GM12878 (cell line): ENCODE results near the gene BNIP3. TPM values are rescaled to one million over a fixed set of nuclear protein-coding genes. Genes with fewer than 3 reads are reported as not detected.
A peak's percentile ranks its signal among the peaks of the same experiment; 100 is the strongest.

ENCODE experiments used
- ATAC-seq: fragments of 200-7000 bp; cut with Tn5 transposase; 3 replicates; pipeline ENCODE4 v1.9.1; 2020; ENCODE audit warnings: mild to moderate bottlenecking, moderate library complexity
- BruUV-seq: library from RNA; stranded (reverse); fragments of 400-500 nt; replicated peaks from 2 replicates; lab custom pipeline; 2021; lab: Mats Ljungman, UMichigan
- CTCF ChIA-PET: fragments of 300-600 bp; sonication (Branson Sonifier 250); formaldehyde crosslinking; extraction: SDS; loops from one replicate; lab custom pipeline; 2021; ENCODE audit warnings: inconsistent platforms; lab: Yijun Ruan, JAX
- POLR2A ChIA-PET: fragments of 350-600 bp; formaldehyde crosslinking; extraction: SDS; loops from one replicate; lab custom pipeline; 2021; ENCODE audit warnings: inconsistent platforms; lab: Charles Lee
- RAD21 ChIA-PET: fragments of 300-600 bp; sonication (Branson Sonifier 250); formaldehyde crosslinking; loops from one replicate; lab custom pipeline; 2023; ENCODE audit warnings: antibody characterized with exemption; ENCODE audit not compliant: unreplicated experiment; lab: Charles Lee
- SMC1A ChIA-PET: fragments of 300-600 bp; sonication (Branson Sonifier 250); formaldehyde crosslinking; loops from one replicate; lab custom pipeline; 2023; ENCODE audit not compliant: unreplicated experiment, uncharacterized antibody; lab: Charles Lee
- DNase-seq: peaks from one replicate; pipeline ENCODE4 v3.0.0-alpha.2; 2011; ENCODE audit warnings: low read depth, low spot score
- FAIRE-seq: peaks from 3 replicates; lab custom pipeline; 2011; peaks lifted over from hg19 to GRCh38; lab: Jason Lieb, UNC
- H2AFZ ChIP-seq: 2 replicates; pipeline ENCODE4 v1.6.0; 2011; ENCODE audit warnings: low read depth, low read length, control low read depth; ENCODE audit not compliant: control insufficient read depth
- H3K27ac ChIP-seq: 2 replicates; pipeline ENCODE4 v1.5.1; 2011; ENCODE audit warnings: control low read depth; ENCODE audit not compliant: control insufficient read depth, insufficient read depth
- H3K27me3 ChIP-seq, 2 experiments: replicated peaks in 1 of 2; 2 replicates each; pipeline versions ENCODE4 v1.6.0 to v1.6.1; 2011; ENCODE audit warnings: low read length in 1 of 2; ENCODE audit not compliant: control insufficient read depth in 2 of 2, insufficient read depth in 2 of 2
- H3K36me3 ChIP-seq, 2 experiments: 2 replicates each; pipeline ENCODE4 v1.5.1; 2011; ENCODE audit warnings: low read length in 1 of 2; ENCODE audit not compliant: control insufficient read depth in 2 of 2, insufficient read depth in 2 of 2
- H3K4me1 ChIP-seq: 2 replicates; pipeline ENCODE4 v1.6.1; 2011; ENCODE audit warnings: mild to moderate bottlenecking, low read length, moderate library complexity, mixed read lengths; ENCODE audit not compliant: control insufficient read depth, insufficient read depth
- H3K4me2 ChIP-seq: 2 replicates; pipeline ENCODE4 v1.6.0; 2011; ENCODE audit warnings: control low read depth; ENCODE audit not compliant: control insufficient read depth, insufficient read depth
- H3K4me3 ChIP-seq: fragments of 200-600 bp; sonication (generic); 2 replicates; pipeline ENCODE4 v1.5.1; 2016
- H3K79me2 ChIP-seq: 2 replicates; pipeline ENCODE4 v1.6.0; 2011; ENCODE audit warnings: low read length; ENCODE audit not compliant: control insufficient read depth, insufficient read depth
- H3K9ac ChIP-seq: 2 replicates; pipeline ENCODE4 v1.8.0; 2011; ENCODE audit warnings: low read length, control low read depth, mixed read lengths; ENCODE audit not compliant: control insufficient read depth, insufficient read depth
- H3K9me3 ChIP-seq: replicated peaks from 3 replicates; pipeline ENCODE4 v1.5.1; 2011; ENCODE audit warnings: mild to moderate bottlenecking, low read length; ENCODE audit not compliant: control insufficient read depth, insufficient read depth
- H4K20me1 ChIP-seq: 2 replicates; pipeline ENCODE4 v1.6.0; 2011; ENCODE audit not compliant: control insufficient read depth, insufficient read depth
- HDAC6 ChIP-seq: fragments of 200-600 bp; sonication (generic); IDR thresholded peaks from one replicate; pipeline ENCODE4 v1.8.0; 2017; ENCODE audit warnings: antibody characterized with exemption; ENCODE audit not compliant: unreplicated experiment
- KDM1A ChIP-seq: fragments of 200-600 bp; sonication (generic); IDR thresholded peaks from 2 replicates; pipeline ENCODE4 v1.6.1; 2016; ENCODE audit warnings: borderline replicate concordance
- MLLT1 ChIP-seq: fragments of 450-650 bp; IDR thresholded peaks from 2 replicates; pipeline ENCODE4 v1.6.1; 2016; ENCODE audit warnings: mild to moderate bottlenecking
- NBN ChIP-seq: fragments of 450-650 bp; IDR thresholded peaks from 2 replicates; pipeline ENCODE4 v1.6.1; 2016
- NFYA ChIP-seq: IDR thresholded peaks from 2 replicates; pipeline ENCODE4 v1.6.1; 2011; ENCODE audit warnings: low read depth, mild to moderate bottlenecking, low read length, improper control_type of control experiment, borderline replicate concordance
- PAX8 ChIP-seq: fragments of 450-650 bp; IDR thresholded peaks from 2 replicates; pipeline ENCODE4 v1.6.1; 2017; ENCODE audit warnings: mild to moderate bottlenecking, moderate library complexity
- POLR2A ChIP-seq: IDR thresholded peaks from 2 replicates; pipeline ENCODE4 v1.6.1; 2011; ENCODE audit warnings: low read depth, mild to moderate bottlenecking, low read length
- SIX5 ChIP-seq: IDR thresholded peaks from 2 replicates; pipeline ENCODE4 v1.6.1; 2011; ENCODE audit warnings: mild to moderate bottlenecking, low read depth, low read length, moderate library complexity; ENCODE audit not compliant: severe bottlenecking
- SMAD1 ChIP-seq: fragments of 450-650 bp; IDR thresholded peaks from 2 replicates; pipeline ENCODE4 v1.6.1; 2018; ENCODE audit warnings: mild to moderate bottlenecking, low read depth; ENCODE audit not compliant: partially characterized antibody
- TCF7 ChIP-seq: IDR thresholded peaks from 2 replicates; pipeline ENCODE4 v1.6.1; 2014; ENCODE audit warnings: antibody characterized with exemption, borderline replicate concordance
- ZBTB33 ChIP-seq: fragments of 450-650 bp; IDR thresholded peaks from 2 replicates; pipeline ENCODE4 v1.6.1; 2017; ENCODE audit warnings: mild to moderate bottlenecking
- WGBS: methylation state at CpG from one replicate; pipeline ENCODE4 v1.1.6; 2016; ENCODE audit warnings: low lambda C conversion rate; ENCODE audit not compliant: insufficient replicate concordance, insufficient coverage; ENCODE audit errors: missing lambda C conversion rate; 5-methylcytosine and 5-hydroxymethylcytosine counted together
- in situ Hi-C: fragments of 300-500 bp; cut with MboI; formaldehyde crosslinking; loops from 9 replicates; pipeline ENCODE4 v1.14.3; 2018; ENCODE audit warnings: mixed read lengths
- intact Hi-C: fragments of 100-400 bp; cut with micrococcal nuclease; formaldehyde crosslinking; loops from one replicate; pipeline ENCODE4 v1.14.2; 2022; ENCODE audit not compliant: unreplicated experiment
- polyA plus RNA-seq, 11 experiments: library from polyadenylated mRNA; depleted of rRNA in 4 of 11; unstranded in 6 of 11; stranded (reverse) in 5 of 11; fragments of >200 nt; fragmentation: Nextera tagmentation in 4 of 11; fragmentation: Illumina TruSeq in 1 of 11; extraction: Ambion mirVana in 4 of 11; extraction: Trizol in 1 of 11; gene quantifications; 1 replicate in 1 of 11; 2 replicates in 10 of 11; pipeline versions ENCODE4 v1.2.1 to v1.2.3, GENCODE V29; 2011 to 2016; ENCODE audit warnings: inconsistent platforms in 2 of 11, missing spikeins in 2 of 11, low read depth in 1 of 11
- total RNA-seq, 4 experiments: library from RNA; depleted of rRNA in 3 of 4; stranded (reverse); fragments of >200 nt in 3 of 4; fragmentation: Illumina TruSeq in 1 of 4; extraction: Trizol in 1 of 4; gene quantifications; 2 replicates each; pipeline versions ENCODE4 v1.2.1 to v1.2.3, GENCODE V29; 2013 to 2021
- TF ChIP-seq, protein P1 (sequence below): IDR thresholded peaks from 2 replicates; pipeline ENCODE4 v1.6.1; 2012; ENCODE audit warnings: low read depth, low read length, improper control_type of control experiment

Gene BNIP3
- total and polyA plus RNA-seq, 10 of the 15 experiments (the other 5 are each of a cell fraction or from before 2014, with no cell fraction given): 7.7 to 122 (median 29.9) TPM

DNA sequence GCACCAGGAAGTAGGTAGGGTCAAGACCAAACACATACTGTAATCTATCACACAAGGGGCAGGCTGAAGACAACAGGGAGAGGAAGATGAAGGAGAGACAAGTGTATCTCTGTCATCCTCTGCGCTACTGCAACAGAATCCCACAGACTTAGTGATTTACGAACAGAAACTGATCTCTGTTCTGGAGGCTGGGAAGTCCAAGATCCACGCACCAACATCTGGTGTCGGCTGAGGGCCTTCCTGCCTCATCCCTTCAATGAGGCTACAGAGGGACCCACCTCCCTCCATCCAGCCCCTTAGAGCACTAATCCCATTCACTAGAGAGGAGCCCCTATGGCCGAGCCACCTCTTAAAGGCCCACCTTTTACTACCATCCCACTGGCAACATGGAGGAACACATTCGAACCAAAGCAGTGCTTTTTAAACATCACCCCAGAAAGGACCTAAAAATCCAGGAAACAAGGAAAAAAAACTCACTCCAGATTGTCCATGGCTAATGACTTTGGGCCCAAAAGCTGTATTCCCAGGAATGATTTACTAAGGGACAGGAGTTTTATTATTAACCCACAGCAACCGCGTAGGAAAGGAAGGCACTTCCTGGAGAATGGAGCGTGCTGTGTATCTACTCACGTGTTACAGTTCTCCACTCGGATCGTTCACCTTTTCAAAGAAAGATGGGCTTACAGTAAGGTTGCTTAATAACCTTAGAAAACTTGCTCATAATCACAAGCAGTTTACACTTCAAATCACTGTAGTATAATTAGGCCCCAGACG is 4.2 kb downstream of the BNIP3 start:
- H2AFZ ChIP-seq: no peak overlapping the region
- intact Hi-C loops: no loop called here
- no peak for FAIRE-seq
- no peak overlapping the region for H3K27ac ChIP-seq
- peaks cover 7% of the 10 kb centered on the region for H3K4me1 ChIP-seq
- SMC1A ChIA-PET: no interaction called here
- TF ChIP-seq MLLT1: peak; percentile 60
- no peak for TF ChIP-seq SMAD1
- TF ChIP-seq, all 136 proteins: peak for 1
- 92% methylated on average over 13 of the region's 13 CpGs for WGBS
- no peaks in the 10 kb centered on the region for H3K27me3 ChIP-seq
- H3K4me3 ChIP-seq: peak overlapping the region; percentile 75
- no peak overlapping the region for H3K9ac ChIP-seq
- H3K4me2 ChIP-seq: peak overlapping the region; percentile 61
- H3K9me3 ChIP-seq: no peaks in the 10 kb centered on the region
- POLR2A ChIA-PET: no interaction called here
- CTCF ChIA-PET: no interaction called here
- TSS peak; percentile 33 for BruUV-seq
- peaks cover 0 to 20% of the 10 kb centered on the region in 2 experiments; a peak in 3 of 4 replicates for H3K36me3 ChIP-seq
- RAD21 ChIA-PET: no interaction called here
- in situ Hi-C loops: no loop called here
- H3K79me2 ChIP-seq: peaks cover 90% of the 10 kb centered on the region
- H4K20me1 ChIP-seq: peaks cover 15% of the 10 kb centered on the region
- DNase-seq (no peak), ATAC-seq (no peak)

GRCh38 chr10:131975796-131976195 is 5.9 kb downstream of the BNIP3 start:
- no peak for ATAC-seq
- H2AFZ ChIP-seq: no peak overlapping the region
- intact Hi-C loops (no loop called here), in situ Hi-C loops (no loop called here)
- FAIRE-seq: no peak
- no peaks in the 10 kb centered on the region for H3K9me3 ChIP-seq
- BruUV-seq: no TSS peak
- H3K27me3 ChIP-seq: no peaks in the 10 kb centered on the region
- peaks cover 86% of the 10 kb centered on the region for H3K79me2 ChIP-seq
- DNase-seq: no peak
- H4K20me1 ChIP-seq: peaks cover 23% of the 10 kb centered on the region
- CTCF ChIA-PET: no interaction called here
- H3K4me3 ChIP-seq: no peak overlapping the region
- peaks cover 7% of the 10 kb centered on the region for H3K4me1 ChIP-seq
- RAD21 ChIA-PET: no interaction called here
- no peak overlapping the region for H3K9ac ChIP-seq
- SMC1A ChIA-PET: interaction anchor here (1.3 kb wide), 1 partner anchor 8 kb away, joined by 3 read pairs; no protein-coding TSS in a partner anchor
- 0 out of 2 replicates have a peak overlapping the region, but pooled peaks have one; percentile 12 for H3K4me2 ChIP-seq
- no peak overlapping the region for H3K27ac ChIP-seq
- H3K36me3 ChIP-seq: peaks cover 4 to 32% of the 10 kb centered on the region in 2 experiments
- POLR2A ChIA-PET: interaction anchor here (0.5 kb wide), 1 partner anchor 10 kb away, joined by 3 read pairs; no protein-coding TSS in a partner anchor
- 91% methylated on average over 10 of the region's 10 CpGs for WGBS
- TF ChIP-seq KDM1A (no peak), PAX8 (no peak), ZBTB33 (no peak), NBN (no peak), HDAC6 (no peak), NFYA (no peak), POLR2A (no peak), SIX5 (no peak), TCF7 (no peak)
- TF ChIP-seq, protein P1, sequence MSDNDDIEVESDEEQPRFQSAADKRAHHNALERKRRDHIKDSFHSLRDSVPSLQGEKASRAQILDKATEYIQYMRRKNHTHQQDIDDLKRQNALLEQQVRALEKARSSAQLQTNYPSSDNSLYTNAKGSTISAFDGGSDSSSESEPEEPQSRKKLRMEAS: no peak
